Activated T-cell treated with anti-CD3 and anti-CD28 coated beads, Interleukin-2, amount 50 U/mL, for 72 hours (primary cell): ENCODE measurements around the gene ZNF532. TPM values are rescaled to one million over a fixed set of nuclear protein-coding genes. Genes with fewer than 3 reads are reported as not detected.
"Not testable (repeated sequence)": the region's sequence is repeated elsewhere in the genome, so short reads cannot be mapped to it uniquely, and the experiment has no call there.

ENCODE experiments used
- ATAC-seq, 2 donors: fragments of 150-1000 bp; cut with Tn5 transposase; replicated peaks in 1 of 2; 2 replicates each; pipeline ENCODE4 v1.10.0; 2021; ENCODE audit warnings: moderate library complexity in 2 of 2, mild to moderate bottlenecking in 1 of 2
- DNase-seq, 2 donors: peaks; one replicate each; pipeline ENCODE4 v3.0.0; 2021 to 2022; ENCODE audit warnings: mixed read lengths in 1 of 2
- H3K27ac Mint-ChIP-seq: one replicate; pipeline ENCODE4 v1.8.0; 2022; ENCODE audit warnings: mild to moderate bottlenecking, moderate library complexity, mixed read lengths
- H3K27me3 Mint-ChIP-seq: one replicate; pipeline ENCODE4 v1.8.0; 2022; ENCODE audit warnings: low read depth, mixed read lengths
- H3K36me3 Mint-ChIP-seq, 2 donors: one replicate each; pipeline ENCODE4 v1.8.0; 2022; ENCODE audit warnings: mixed read lengths in 2 of 2, mild to moderate bottlenecking in 1 of 2; ENCODE audit not compliant: insufficient read depth in 2 of 2
- H3K4me1 Mint-ChIP-seq: one replicate; pipeline ENCODE4 v1.8.0; 2022; ENCODE audit warnings: low read depth, mixed read lengths
- H3K4me3 Mint-ChIP-seq, 2 donors: one replicate each; pipeline ENCODE4 v1.8.0; 2022; ENCODE audit warnings: mild to moderate bottlenecking in 2 of 2, mixed read lengths in 2 of 2, moderate library complexity in 2 of 2
- H3K9me3 Mint-ChIP-seq, 2 donors: one replicate each; pipeline ENCODE4 v1.8.0; 2022; ENCODE audit warnings: mixed read lengths in 2 of 2
- total RNA-seq, 2 donors: library from RNA; stranded (reverse); gene quantifications; one replicate each; pipeline ENCODE4 v1.2.3, GENCODE V29; 2022

Gene ZNF532, protein sequence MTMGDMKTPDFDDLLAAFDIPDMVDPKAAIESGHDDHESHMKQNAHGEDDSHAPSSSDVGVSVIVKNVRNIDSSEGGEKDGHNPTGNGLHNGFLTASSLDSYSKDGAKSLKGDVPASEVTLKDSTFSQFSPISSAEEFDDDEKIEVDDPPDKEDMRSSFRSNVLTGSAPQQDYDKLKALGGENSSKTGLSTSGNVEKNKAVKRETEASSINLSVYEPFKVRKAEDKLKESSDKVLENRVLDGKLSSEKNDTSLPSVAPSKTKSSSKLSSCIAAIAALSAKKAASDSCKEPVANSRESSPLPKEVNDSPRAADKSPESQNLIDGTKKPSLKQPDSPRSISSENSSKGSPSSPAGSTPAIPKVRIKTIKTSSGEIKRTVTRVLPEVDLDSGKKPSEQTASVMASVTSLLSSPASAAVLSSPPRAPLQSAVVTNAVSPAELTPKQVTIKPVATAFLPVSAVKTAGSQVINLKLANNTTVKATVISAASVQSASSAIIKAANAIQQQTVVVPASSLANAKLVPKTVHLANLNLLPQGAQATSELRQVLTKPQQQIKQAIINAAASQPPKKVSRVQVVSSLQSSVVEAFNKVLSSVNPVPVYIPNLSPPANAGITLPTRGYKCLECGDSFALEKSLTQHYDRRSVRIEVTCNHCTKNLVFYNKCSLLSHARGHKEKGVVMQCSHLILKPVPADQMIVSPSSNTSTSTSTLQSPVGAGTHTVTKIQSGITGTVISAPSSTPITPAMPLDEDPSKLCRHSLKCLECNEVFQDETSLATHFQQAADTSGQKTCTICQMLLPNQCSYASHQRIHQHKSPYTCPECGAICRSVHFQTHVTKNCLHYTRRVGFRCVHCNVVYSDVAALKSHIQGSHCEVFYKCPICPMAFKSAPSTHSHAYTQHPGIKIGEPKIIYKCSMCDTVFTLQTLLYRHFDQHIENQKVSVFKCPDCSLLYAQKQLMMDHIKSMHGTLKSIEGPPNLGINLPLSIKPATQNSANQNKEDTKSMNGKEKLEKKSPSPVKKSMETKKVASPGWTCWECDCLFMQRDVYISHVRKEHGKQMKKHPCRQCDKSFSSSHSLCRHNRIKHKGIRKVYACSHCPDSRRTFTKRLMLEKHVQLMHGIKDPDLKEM (N-terminal part only)
- total RNA-seq: 10 to 100 TPM; 10.2 to 14.5 TPM

DNA sequence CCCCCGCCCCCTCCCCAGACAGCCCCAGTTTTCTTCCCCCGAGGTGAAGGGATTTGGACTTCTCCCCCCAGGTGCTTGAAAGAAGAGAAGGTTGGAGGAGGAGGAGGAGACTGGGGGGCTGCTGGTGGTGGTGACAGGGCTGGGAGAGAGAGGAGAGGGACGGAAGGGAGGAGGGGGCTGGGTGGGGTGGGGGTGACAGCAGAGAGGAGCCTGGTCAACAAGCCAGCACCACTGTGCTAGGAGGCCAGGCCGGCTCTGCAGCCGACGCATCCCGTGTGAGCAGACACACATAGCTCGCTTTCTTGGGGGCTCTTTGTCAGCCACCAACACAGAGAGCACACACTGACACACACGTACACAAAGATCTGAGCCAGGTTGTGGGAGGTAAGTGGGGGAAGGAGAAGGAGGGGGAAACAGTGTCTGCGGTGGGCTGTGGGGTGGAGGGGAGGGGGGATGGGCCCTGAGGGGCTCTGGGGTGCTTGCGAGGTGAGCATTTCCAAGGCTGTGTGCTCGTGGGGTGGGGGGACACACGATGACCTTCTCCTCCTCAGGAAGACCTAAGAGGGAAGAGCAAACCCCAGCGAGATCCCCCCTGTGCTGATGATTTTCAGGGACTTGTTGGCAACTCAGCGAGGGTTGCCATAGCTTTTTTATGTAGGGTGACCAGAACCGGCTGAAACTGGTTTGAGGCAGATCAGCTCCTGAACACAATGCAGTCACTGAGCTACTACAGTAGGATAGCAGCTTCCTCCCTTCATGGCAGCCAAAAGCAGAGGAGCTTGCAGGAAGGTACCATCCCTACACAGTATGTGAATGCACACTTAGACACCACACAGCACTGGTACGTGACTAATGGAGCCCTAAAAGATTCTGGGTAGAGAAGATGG, at the start of gene ZNF532:
ZNF532 (plus strand) TSS at position 732 of the 887 bp plus-strand sequence. CDS start 53,411 bp downstream, outside the sequence.
- DNase-seq: no peak
- peaks cover 80% of the 10 kb centered on the region for H3K27me3 Mint-ChIP-seq
- H3K4me1 Mint-ChIP-seq: peaks cover 10% of the 10 kb centered on the region
- H3K36me3 Mint-ChIP-seq: peaks cover 0 to 1% of the 10 kb centered on the region in 2 donors
- H3K27ac Mint-ChIP-seq: no peak within 1 kb of the TSS
- peak within 1 kb of the TSS; percentile 64 to 65 for H3K4me3 Mint-ChIP-seq
- no peaks in the 10 kb centered on the region for H3K9me3 Mint-ChIP-seq
- ATAC-seq: peak in 1 of 2 donors; percentile 33

DNA sequence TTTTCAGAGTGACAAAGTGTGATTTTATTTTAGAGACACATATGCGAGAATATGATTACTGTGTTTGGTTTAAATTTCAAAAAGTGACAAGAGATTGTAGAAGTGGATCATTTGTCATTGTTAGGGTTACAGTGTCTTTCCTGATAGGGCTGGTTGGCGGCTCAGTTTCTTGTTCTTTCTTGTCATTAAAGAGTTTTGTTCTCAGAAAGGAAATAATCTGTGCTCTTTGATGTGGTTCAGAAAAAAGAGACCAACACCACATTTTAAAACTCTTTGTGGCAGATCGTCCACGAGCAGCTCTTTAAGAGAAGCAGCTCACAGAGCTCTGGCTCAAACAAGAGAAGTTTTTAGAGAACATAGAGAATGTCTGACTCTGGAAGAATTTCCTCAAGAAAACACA, 45.6 kb upstream of the ZNF532 start:
- Mint-ChIP-seq H3K4me3 (peak overlapping the region in 1 of 2 donors; percentile 46), H3K27ac (peak overlapping the region; percentile 22), H3K9me3 (peaks cover 3 to 5% of the 10 kb centered on the region in 2 donors), H3K4me1 (peaks cover 10% of the 10 kb centered on the region), H3K36me3 (peaks cover 2 to 5% of the 10 kb centered on the region in 2 donors), H3K27me3 (peaks cover 74% of the 10 kb centered on the region)
- ATAC-seq (peak; percentile 33 to 55), DNase-seq (peak in 1 of 2 donors; percentile 5)

DNA sequence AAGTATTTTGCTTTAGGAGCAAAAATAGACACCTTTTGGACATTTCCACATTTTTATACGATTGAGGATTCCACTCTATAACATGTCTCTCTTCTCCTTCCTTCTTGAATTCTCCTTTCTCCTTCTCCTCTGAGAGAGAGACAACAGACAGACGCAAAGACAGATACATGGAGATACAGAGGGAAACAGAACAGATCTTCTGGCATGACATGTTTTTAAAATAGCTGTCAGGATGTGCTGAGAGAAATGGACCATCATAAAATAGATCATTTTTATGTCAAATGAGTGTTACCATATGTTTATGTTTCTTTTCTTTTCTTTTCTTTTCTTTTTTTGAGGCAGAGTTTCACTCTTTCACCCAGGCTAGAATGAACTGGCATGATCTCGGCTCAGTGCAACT, 44.4 kb upstream of the ZNF532 start:
- Mint-ChIP-seq H3K4me1 (peaks cover 10% of the 10 kb centered on the region), H3K4me3 (no peak overlapping the region), H3K9me3 (no peaks in the 10 kb centered on the region), H3K27me3 (peaks cover 62% of the 10 kb centered on the region), H3K36me3 (no peaks in the 10 kb centered on the region), H3K27ac (no peak overlapping the region)
- no peak for ATAC-seq
- no peak for DNase-seq

DNA sequence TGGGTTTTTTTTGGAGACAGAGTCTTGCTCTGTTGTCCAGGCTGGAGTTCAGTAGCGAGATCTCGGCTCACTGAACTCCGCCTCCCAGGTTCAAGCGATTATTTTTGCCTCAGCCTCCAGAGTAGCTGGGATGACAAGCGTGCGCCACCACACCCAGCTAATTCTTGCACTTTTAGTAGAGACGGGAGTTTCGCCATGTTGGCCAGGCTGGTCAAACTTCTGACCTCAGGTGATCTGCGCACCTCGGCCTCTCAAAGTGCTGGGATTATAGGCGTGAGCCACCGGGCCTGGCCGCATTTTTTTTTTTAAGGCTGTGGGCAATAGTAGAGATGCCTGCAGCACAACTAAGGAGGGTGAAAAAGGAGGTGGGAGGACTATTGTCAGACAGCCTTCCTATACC, 41.7 kb upstream of the ZNF532 start:
- peaks cover 45% of the 10 kb centered on the region for H3K27me3 Mint-ChIP-seq
- peaks cover 10% of the 10 kb centered on the region for H3K4me1 Mint-ChIP-seq
- no peak overlapping the region for H3K4me3 Mint-ChIP-seq
- H3K27ac Mint-ChIP-seq: no peak overlapping the region
- no peaks in the 10 kb centered on the region for H3K36me3 Mint-ChIP-seq
- ATAC-seq: no peak
- DNase-seq: no peak
- H3K9me3 Mint-ChIP-seq: no peaks in the 10 kb centered on the region

DNA sequence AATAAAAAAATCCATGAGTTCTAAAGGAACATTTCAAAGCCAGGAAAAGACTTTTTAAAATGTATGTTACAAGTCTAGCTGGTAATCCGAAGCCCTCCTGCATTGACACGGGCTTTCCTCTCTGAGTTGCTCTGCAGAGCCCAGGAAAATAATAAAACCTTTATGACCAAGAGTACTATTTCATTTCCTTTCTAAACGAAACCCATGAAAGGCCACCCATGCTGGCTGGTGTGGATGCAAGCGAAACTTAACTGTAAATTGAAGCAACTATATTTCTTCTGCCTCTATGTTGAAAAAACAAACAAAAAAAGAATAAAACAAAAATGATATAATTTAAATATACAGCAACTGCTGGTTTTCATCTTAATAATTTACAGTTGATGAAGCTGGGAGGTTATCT, 41.3 kb upstream of the ZNF532 start:
- no peak for ATAC-seq
- Mint-ChIP-seq H3K27me3 (peaks cover 45% of the 10 kb centered on the region), H3K4me3 (no peak overlapping the region), H3K4me1 (peaks cover 10% of the 10 kb centered on the region), H3K27ac (no peak overlapping the region), H3K36me3 (no peaks in the 10 kb centered on the region), H3K9me3 (no peaks in the 10 kb centered on the region)
- no peak for DNase-seq

DNA sequence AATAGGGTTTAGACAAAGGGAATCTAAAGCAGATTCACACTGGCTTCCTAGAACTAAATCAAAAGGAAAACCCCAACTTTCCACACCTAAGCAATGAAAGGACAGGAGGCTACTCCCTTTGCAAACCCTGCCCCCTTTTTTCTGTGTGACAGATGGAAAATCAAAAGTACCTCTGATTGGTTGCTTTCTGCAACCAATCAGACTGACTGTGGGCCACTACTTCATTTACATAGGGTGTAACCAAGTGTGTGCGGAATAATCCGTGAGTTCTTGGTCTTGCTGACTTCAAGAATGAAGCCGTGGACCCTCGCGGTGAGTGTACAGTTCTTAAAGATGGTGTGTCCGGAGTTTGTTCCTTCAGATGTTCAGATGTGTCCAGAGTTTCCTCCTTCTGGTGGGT, 37.8 kb upstream of the ZNF532 start:
- ATAC-seq, H3K36me3 Mint-ChIP-seq: not testable (repeated sequence)

DNA sequence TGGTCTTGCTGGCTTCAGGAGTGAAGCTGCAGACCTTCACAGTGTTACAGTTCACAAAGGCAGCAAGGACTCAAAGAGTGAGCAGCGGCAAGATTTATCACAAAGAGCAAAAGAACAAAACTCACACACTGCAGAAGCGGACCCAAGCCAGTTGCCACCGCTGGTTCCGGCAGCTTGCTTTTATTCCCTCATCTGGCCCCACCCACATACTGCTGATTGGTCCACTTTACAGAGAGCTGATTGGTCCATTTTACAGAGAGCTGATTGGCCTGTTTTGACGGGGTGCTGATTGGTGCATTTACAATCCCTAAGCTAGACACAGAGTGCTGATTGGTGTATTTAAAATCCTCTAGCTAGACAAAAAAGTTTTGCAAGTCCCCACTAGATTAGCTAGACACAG, 37.2 kb upstream of the ZNF532 start:
- DNase-seq (no peak), ATAC-seq (no peak)
- peaks cover 41% of the 10 kb centered on the region for H3K27me3 Mint-ChIP-seq
- no peaks in the 10 kb centered on the region for H3K4me1 Mint-ChIP-seq
- H3K27ac Mint-ChIP-seq: no peak overlapping the region
- H3K9me3 Mint-ChIP-seq: no peaks in the 10 kb centered on the region
- H3K4me3 Mint-ChIP-seq: no peak overlapping the region
- H3K36me3 Mint-ChIP-seq: no peaks in the 10 kb centered on the region

More for the DNA sequence above, 37.8 kb upstream of the ZNF532 start:
- not testable (repeated sequence) for H3K27ac Mint-ChIP-seq, H3K9me3 Mint-ChIP-seq, DNase-seq, H3K4me3 Mint-ChIP-seq, H3K4me1 Mint-ChIP-seq
- peaks cover 40% of the 10 kb centered on the region for H3K27me3 Mint-ChIP-seq

DNA sequence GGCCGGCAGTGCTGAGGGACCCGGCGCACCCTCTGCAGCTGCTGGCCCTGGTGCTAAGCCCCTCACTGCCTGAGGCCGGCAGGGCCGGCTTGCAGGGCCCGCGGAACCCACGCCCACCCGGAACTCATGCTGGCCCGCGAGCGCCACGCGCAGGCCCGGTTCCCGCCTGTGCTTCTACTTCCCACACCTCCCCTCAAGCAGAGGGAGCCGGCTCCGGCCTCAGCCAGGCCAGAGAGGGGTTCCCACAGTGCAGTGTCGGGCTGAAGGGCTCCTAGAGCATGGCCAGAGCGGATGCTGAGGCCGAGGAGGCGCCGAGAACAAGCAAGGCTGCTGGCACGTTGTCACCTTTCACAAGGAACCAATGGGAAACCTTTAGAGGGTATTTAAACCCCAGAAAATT, 36.8 kb upstream of the ZNF532 start:
- Mint-ChIP-seq H3K4me1 (no peaks in the 10 kb centered on the region), H3K27me3 (peaks cover 40% of the 10 kb centered on the region), H3K9me3 (no peaks in the 10 kb centered on the region), H3K36me3 (no peaks in the 10 kb centered on the region), H3K4me3 (no peak overlapping the region), H3K27ac (no peak overlapping the region)
- DNase-seq (no peak), ATAC-seq (no peak)

DNA sequence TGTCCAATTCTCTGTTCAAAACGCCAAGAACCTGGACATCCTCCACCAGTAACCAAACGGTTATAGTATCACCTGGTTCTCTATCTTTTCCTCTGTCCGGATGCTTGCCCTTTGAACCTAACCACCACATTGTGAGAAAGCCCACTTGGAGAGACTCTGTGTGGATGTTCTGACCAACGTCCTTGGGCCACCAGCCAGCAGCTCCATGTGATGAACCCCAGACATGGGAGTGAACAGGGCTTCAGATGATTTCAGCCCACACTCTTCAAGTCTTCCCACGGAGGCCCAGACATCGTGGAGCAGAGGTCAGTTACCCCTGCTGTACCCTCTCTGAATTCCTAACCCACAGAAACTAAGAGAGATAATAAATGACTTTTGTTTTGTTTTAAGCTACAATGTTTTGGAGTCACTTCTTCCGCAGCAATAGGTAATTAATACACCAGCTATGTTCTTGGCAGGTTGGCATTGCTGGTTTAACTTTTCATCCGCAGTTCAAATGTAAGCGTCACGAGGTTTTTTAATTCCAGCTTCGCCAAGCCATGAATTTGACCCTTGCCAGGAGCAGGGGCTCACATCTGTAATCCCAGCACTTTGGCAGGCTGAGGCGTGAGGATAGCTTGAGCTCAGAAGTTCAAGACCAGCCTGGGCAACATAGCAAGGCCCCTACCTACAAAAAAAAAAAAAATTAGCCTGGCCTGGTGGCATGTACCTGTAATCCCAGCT, 36.1 kb upstream of the ZNF532 start:
- Mint-ChIP-seq H3K9me3 (no peaks in the 10 kb centered on the region), H3K36me3 (no peaks in the 10 kb centered on the region), H3K27me3 (peaks cover 38% of the 10 kb centered on the region), H3K4me3 (no peak overlapping the region), H3K27ac (no peak overlapping the region), H3K4me1 (no peaks in the 10 kb centered on the region)
- ATAC-seq: no peak
- no peak for DNase-seq

DNA sequence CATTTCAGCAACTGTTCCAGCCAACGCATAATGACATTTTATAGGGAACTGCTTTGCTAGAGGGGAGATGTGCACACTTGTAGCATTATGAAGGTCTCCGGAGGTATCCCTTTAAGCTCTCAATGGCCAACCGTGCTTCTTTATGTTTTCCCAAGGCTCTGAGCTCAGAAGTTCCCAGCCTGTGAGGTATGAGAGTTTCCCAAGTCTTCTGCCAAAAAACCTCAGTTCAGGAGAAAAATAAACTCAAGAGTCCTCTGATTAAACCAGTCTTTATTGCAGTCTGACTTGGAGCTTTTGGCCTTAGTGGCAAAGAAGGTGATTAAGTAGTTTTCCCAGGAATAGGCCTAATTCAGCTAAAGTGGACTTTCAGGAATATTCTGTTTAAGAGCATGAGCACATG, 35.4 kb upstream of the ZNF532 start:
- no peaks in the 10 kb centered on the region for H3K9me3 Mint-ChIP-seq
- H3K4me1 Mint-ChIP-seq: no peaks in the 10 kb centered on the region
- H3K36me3 Mint-ChIP-seq: no peaks in the 10 kb centered on the region
- DNase-seq (no peak), ATAC-seq (no peak)
- H3K4me3 Mint-ChIP-seq: no peak overlapping the region
- H3K27ac Mint-ChIP-seq: no peak overlapping the region
- peaks cover 38% of the 10 kb centered on the region for H3K27me3 Mint-ChIP-seq

DNA sequence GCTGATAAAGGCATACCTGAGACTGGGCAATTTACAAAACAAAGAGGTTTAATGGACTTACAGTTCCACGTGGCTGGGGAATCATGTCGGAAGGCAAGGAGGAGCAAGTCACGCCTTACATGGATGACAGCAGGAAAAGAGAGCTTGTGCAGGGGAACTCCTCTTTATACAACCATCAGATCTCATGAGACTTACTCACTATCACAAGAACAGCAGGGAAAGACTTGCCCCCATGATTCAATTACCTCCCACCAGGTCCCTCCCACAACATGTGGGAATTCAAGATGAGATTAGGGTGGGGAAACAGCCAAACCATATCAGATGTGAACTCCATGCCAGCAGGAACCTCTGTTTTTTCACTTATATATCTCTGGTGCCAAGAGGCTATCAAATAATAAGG, 34.8 kb upstream of the ZNF532 start:
- not testable (repeated sequence) for ATAC-seq

DNA sequence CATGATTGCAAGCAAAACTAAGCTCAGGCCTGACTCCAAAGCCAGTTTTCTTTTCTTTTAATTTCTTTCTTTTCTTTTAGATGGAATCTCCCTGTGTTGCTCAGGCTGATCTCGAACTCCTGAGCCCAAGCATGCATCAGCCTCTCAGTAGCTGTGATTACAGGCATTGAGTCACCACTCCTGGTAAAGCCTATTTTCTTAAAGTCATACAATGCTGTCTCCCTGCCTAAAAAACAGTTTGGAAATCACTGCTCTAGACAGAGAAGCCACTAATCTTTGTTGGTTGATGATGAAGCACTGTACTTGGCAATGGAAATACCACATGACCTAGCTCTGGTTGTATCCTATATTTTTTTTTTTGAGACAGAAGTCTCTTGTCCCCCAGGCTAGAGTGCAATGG, 33.1 kb upstream of the ZNF532 start:
- no peak overlapping the region for H3K27ac Mint-ChIP-seq
- peaks cover 38% of the 10 kb centered on the region for H3K27me3 Mint-ChIP-seq
- H3K4me1 Mint-ChIP-seq: no peaks in the 10 kb centered on the region
- DNase-seq: no peak
- no peak for ATAC-seq
- no peaks in the 10 kb centered on the region for H3K36me3 Mint-ChIP-seq
- H3K4me3 Mint-ChIP-seq: no peak overlapping the region
- no peaks in the 10 kb centered on the region for H3K9me3 Mint-ChIP-seq

More for the DNA sequence above, 34.8 kb upstream of the ZNF532 start:
- not testable (repeated sequence) for H3K27ac Mint-ChIP-seq, H3K36me3 Mint-ChIP-seq, H3K4me3 Mint-ChIP-seq, DNase-seq, H3K9me3 Mint-ChIP-seq, H3K4me1 Mint-ChIP-seq
- peaks cover 38% of the 10 kb centered on the region for H3K27me3 Mint-ChIP-seq
